Kasumi-1 (cell line): Measurements from ENCODE around the gene ZNF423.

Experiments used
- DNase-seq, 2 experiments: peaks; one replicate each; lab custom pipeline; 2025; lab: John Stamatoyannopoulos, UW

Gene ZNF423

GRCh38 chr16:49849037-49849753 is 6.7 kb downstream of the ZNF423 start:
- no peak for DNase-seq

DNA sequence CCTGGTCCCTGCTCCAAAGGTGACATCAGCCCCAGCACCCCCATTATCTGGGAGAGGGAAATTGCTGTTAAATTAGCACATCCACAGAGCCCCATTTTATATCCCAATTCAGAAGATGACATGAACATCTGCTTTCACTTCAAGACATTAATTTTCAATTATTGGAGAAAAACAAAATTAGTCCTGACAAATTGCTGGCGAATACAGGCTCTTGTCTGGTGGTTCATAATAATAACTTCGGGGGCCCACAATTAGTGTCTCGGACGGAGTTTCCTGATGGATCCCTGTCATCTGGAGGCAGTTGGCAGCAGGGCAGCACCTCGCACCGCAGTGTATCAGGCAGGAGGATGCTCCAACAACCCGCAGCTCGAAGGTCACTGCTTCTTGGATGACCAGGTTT is 7.4 kb downstream of the ZNF423 start:
- DNase-seq = no peak

- DNase-seq = no peak
These were observed 9.1 kb downstream of the ZNF423 start for GRCh38 chr16:49846800-49847199.

DNA sequence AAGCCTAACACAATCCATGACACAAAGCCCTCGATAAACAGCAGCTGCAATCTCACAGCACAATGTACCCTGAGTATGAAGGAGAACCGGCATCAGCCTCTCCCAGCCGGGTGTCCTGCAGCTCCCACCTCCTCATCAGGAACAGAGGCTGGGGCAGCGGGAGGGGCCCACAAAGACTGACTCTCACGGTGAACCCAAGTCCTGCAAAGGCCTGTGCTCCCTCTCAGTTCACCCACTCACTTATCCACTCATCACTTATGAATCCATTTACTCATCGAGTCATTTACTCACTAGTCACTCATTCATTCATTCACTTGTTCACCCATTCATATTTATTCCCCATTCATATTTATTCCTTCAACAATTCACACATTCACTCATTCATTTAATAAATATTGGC is 11.6 kb downstream of the ZNF423 start:
- DNase-seq = no peak

GRCh38 chr16:49843758-49844157 is 12.2 kb downstream of the ZNF423 start:
- DNase-seq = no peak

DNA sequence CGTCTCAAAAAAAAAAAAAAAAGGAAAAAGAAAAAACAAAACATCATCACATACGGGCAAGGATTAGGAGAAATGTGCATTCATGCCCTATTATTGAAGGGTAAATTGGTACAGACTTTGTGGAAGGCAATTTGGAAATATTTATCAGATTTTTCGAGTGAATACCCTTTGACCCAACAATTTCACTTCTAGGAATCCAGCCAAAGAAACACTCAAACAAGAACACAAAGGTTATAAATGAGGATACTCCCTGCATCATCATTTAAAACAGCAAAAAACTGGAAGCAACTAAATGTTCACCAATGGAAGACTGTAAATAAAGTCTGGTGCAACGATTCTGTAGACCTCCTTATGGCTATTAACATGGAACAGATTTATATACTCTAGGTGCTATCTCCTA is 12.9 kb downstream of the ZNF423 start:
- no peak for DNase-seq

- DNase-seq = no peak
These were observed 16.7 kb downstream of the ZNF423 start for GRCh38 chr16:49839017-49839825.

- DNase-seq = no peak
These were observed 17.4 kb downstream of the ZNF423 start for GRCh38 chr16:49838441-49839016.

- DNase-seq = no peak
These were observed 18.1 kb downstream of the ZNF423 start for GRCh38 chr16:49837688-49838410.

GRCh38 chr16:49836668-49837067 is 19.2 kb downstream of the ZNF423 start:
- DNase-seq = no peak

GRCh38 chr16:49836218-49836617 is 19.7 kb downstream of the ZNF423 start:
- no peak for DNase-seq

DNA sequence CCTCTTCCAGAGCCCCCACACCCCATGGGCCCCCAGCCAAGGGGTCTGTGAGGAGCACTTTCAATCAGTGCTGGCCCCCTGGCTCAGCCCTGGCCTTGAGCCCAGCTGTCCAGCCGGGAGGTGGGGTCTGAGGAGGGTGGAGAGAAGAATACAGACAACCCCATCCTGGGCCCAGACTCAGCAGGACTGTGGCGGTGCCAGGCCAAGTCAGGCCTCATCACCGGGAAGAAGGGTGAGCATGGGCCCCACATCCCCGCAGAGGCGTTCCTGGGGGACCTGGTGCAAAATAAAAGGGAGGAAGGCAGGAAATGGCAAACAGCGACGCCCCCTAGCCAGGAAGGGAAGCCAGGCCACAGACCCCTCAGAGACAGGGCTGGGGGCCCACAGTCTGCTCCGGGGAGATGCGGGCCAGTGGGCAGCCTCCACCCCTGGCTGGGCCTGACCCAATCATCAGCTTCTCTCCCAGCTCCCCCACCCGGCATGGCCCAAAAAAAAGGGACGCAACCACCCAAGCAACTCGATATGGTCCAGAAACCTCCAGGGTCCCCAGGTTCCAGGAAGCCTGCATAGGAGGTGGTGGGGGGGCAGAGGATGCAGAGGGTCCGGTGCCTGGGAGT is 20.6 kb downstream of the ZNF423 start:
- no peak for DNase-seq

DNA sequence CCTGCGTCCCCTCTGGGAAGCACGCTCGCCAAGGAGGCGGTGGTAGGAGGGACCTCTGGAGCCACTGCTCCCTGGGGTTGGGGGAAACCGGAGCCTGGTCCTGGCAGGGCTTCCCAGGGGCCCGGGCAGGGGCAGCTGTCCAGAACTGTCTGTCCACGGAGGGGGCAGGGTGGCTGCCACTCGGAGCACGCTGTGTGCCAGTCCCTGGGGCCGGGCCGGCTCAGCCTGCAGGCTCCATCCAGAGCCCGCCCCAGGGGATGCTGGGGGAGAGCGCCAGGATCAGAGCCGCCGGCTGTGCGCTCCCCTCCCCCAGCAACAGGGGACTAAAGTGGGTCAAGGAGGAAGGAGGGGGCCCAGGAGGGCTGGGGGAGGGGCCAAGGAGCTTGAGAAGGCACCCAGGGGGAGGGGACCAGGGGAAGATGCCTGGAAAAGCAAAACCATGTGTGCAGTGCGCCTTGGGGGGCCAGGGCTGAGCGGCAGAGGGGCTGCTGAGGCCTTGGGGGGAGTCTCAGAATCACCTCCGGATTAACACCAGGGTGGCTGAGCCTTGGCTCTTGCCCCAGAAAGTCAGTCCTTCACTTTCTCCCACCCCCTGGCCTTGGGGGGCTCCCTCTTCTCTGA is 21.3 kb downstream of the ZNF423 start:
- no peak for DNase-seq

- DNase-seq = no peak
These were observed 21.9 kb downstream of the ZNF423 start for GRCh38 chr16:49833796-49834530.

DNA sequence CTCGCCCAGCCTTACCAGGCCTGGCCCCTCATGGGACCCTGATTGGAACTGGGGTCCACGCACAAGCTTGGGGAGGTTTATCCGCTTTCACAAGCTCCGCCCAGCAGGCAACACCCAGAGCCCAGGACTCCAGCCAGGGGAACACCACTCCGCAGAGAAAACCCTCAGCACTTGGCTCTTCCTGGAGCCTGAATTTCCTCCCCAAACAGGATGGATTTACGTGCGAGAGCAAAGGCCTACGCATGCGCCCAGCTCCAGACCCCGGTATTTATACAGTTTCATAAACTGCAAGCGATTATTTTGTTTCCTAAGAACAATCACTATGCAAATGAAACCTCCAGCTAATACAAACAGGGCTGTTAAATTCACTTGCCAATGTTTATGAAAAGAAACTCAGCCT is 22.8 kb downstream of the ZNF423 start:
- no peak for DNase-seq

GRCh38 chr16:49832177-49832576 is 23.7 kb downstream of the ZNF423 start:
- no peak for DNase-seq

DNA sequence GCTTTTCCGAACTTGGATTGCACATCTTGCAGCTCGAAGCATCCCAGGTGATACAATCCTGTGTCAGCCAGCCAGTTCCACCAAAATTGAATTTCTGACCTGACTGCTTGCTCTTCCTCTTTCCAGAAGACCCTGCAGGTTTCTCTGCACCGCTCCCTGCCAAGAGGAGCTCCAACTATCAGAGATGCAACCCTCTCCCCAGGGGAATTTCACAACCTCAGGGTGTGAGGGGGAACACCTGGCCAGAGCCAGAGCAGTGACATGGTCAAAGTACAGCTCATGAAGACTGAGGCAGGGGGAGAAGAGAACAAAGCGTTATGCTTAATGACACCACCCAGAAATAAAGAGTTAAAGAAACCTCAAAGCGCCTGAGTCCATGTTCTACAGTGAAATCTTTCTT is 25.0 kb downstream of the ZNF423 start:
- DNase-seq = no peak

- DNase-seq = no peak
These were observed 27.2 kb downstream of the ZNF423 start for GRCh38 chr16:49828533-49829267.

GRCh38 chr16:49827805-49828438 is 28.0 kb downstream of the ZNF423 start:
- DNase-seq = no peak

- no peak for DNase-seq
These were observed 29.4 kb downstream of the ZNF423 start for GRCh38 chr16:49826515-49826914.
